ENCODE results near the gene AMIGO2. TPM values are rescaled to one million over a fixed set of nuclear protein-coding genes. Genes with fewer than 3 reads are reported as not detected.

The AMIGO2 gene
- total and polyA plus RNA-seq, 9 of the 15 experiments (the other 6 are each of a cell fraction or from before 2014, with no cell fraction given): 2.0 to 8.3 (median 3.8) TPM

DNA sequence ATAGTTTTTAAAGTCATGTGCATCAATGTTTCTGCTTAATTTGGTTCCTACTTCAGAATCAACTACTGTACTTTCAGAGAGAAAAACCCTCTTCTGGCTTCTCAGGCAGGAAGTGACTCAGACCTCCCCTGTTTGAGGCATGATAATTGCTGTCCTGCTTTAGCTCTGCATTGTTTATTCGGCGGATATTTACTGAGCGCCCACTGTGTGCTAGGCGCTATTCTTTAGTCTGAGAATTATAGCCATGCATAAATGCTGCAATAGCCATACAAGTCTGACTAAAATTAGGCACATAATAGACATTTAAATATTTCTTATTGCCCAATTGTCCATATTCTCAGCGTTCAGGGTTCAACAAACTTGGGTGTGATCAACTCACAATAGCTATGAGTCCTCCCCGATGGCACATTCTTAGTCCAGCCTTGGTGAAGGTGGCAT lies 6.1 kb upstream of the AMIGO2 start (continued):
- TF ChIP-seq BRD9 (IDR thresholded peaks at IDR 0.05; ENCODE audit: low read depth, partially characterized antibody) (no peak), AFF1 (IDR thresholded peaks at IDR 0.05; ENCODE audit: low read depth in 1 of 2, partially characterized antibody in 2 of 2) (peak in 1 of 2 experiments; percentile 38), FOSL1 (tag; conservative IDR thresholded peaks at IDR 0.05) (peak; percentile 93), ZNF408 (CRISPR knock-in tag; IDR thresholded peaks at IDR 0.05; ENCODE audit: low read depth) (no peak), ARID1B (IDR thresholded peaks at IDR 0.05) (peak; percentile 86), FOS (IDR thresholded peaks at IDR 0.05; ENCODE audit: extremely low read depth, insufficient read length) (peak; percentile 34), ZFP30 (CRISPR knock-in tag; IDR thresholded peaks at IDR 0.05; ENCODE audit: borderline replicate concordance) (no peak), TFAM (CRISPR knock-in tag; conservative IDR thresholded peaks at IDR 0.05) (no peak), SMAD4 (CRISPR knock-in tag; conservative IDR thresholded peaks at IDR 0.05) (peak; percentile 79), ZNF507 (tag; conservative IDR thresholded peaks at IDR 0.05) (no peak), MXD1 (CRISPR knock-in tag; IDR thresholded peaks at IDR 0.05; ENCODE audit: borderline replicate concordance, poor library complexity, severe bottlenecking) (no peak), MEF2A (IDR thresholded peaks at IDR 0.05; ENCODE audit: control insufficient read depth, low read depth, low read length) (no peak), ZKSCAN1 (IDR thresholded peaks at IDR 0.05; ENCODE audit: low read depth, low read length) (peak; percentile 98), ZNF263 (CRISPR knock-in tag; IDR thresholded peaks at IDR 0.05; ENCODE audit: borderline replicate concordance) (no peak), ETV5 (CRISPR knock-in tag; IDR thresholded peaks at IDR 0.05; ENCODE audit: low read depth) (peak; percentile 91), ZNF445 (CRISPR knock-in tag; IDR thresholded peaks at IDR 0.05; ENCODE audit: low read depth) (no peak), ELF2 (CRISPR knock-in tag; IDR thresholded peaks at IDR 0.05) (no peak), HEY1 (CRISPR knock-in tag; IDR thresholded peaks at IDR 0.05; ENCODE audit: borderline replicate concordance) (no peak), GTF2E2 (tag; IDR thresholded peaks at IDR 0.05) (0 out of 2 replicates have a peak, but pooled peaks have one; percentile 22), DPF2 (IDR thresholded peaks at IDR 0.05) (peak; percentile 89), RBFOX2 (IDR thresholded peaks at IDR 0.05; ENCODE audit: low read depth, low read length) (no peak)
- TF ChIP-seq, protein P1, sequence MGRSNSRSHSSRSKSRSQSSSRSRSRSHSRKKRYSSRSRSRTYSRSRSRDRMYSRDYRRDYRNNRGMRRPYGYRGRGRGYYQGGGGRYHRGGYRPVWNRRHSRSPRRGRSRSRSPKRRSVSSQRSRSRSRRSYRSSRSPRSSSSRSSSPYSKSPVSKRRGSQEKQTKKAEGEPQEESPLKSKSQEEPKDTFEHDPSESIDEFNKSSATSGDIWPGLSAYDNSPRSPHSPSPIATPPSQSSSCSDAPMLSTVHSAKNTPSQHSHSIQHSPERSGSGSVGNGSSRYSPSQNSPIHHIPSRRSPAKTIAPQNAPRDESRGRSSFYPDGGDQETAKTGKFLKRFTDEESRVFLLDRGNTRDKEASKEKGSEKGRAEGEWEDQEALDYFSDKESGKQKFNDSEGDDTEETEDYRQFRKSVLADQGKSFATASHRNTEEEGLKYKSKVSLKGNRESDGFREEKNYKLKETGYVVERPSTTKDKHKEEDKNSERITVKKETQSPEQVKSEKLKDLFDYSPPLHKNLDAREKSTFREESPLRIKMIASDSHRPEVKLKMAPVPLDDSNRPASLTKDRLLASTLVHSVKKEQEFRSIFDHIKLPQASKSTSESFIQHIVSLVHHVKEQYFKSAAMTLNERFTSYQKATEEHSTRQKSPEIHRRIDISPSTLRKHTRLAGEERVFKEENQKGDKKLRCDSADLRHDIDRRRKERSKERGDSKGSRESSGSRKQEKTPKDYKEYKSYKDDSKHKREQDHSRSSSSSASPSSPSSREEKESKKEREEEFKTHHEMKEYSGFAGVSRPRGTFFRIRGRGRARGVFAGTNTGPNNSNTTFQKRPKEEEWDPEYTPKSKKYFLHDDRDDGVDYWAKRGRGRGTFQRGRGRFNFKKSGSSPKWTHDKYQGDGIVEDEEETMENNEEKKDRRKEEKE (IDR thresholded peaks at IDR 0.05; ENCODE audit: borderline replicate concordance in 1 of 2, control insufficient read depth in 1 of 2, low read depth in 2 of 2, low read length in 1 of 2): no peak
